Body of pancreas (tissue), 4 donors: Measurements from ENCODE around the gene ADAM10. TPM values are rescaled to one million over a fixed set of nuclear protein-coding genes. Genes with fewer than 3 reads are reported as not detected.

Experiments
- ATAC-seq: fragments of 150-250 bp; one replicate; pipeline ENCODE4 v1.9.1; 2016
- DNase-seq, 4 donors: peaks; one replicate each; pipeline ENCODE4 v3.0.0-alpha.2; 2019
- H3K27ac ChIP-seq, 4 donors: fragments of 200-600 bp; sonication (generic); 1 replicate in 3 of 4; 2 replicates in 1 of 4; pipeline versions ENCODE4 v1.5.1 to v1.6.1; 2016 to 2019; ENCODE audit warnings: mild to moderate bottlenecking in 1 of 4, mixed read lengths in 1 of 4, moderate library complexity in 1 of 4
- H3K27me3 ChIP-seq, 2 donors: fragments of 200-600 bp; sonication (generic); one replicate each; pipeline ENCODE4 v1.6.0; 2016; ENCODE audit warnings: mild to moderate bottlenecking in 1 of 2
- H3K36me3 ChIP-seq, 2 donors: fragments of 200-600 bp; sonication (generic); replicated peaks in 1 of 2; 2 replicates each; pipeline ENCODE4 v1.5.1; 2016; ENCODE audit warnings: low read depth in 2 of 2; ENCODE audit not compliant: insufficient read depth in 1 of 2
- H3K4me1 ChIP-seq: fragments of 200-600 bp; sonication (generic); one replicate; pipeline ENCODE4 v1.6.0; 2016
- H3K4me3 ChIP-seq, 2 donors: fragments of 200-600 bp; sonication (generic); 1 replicate in 1 of 2; 2 replicates in 1 of 2; pipeline ENCODE4 v1.5.1; 2016 to 2019
- H3K9me3 ChIP-seq, 3 donors: fragments of 200-600 bp; sonication (generic); 1 replicate in 2 of 3; 2 replicates in 1 of 3; pipeline ENCODE4 v1.5.1; 2016
- CTCF ChIP-seq, 7 experiments: fragments of 450-650 bp in 4 of 7; fragments of 200-600 bp in 3 of 7; sonication (generic) in 3 of 7; IDR thresholded peaks; one replicate each; pipeline ENCODE4 v1.5.1; 2016 to 2019; ENCODE audit warnings: antibody characterized with exemption in 7 of 7
- POLR2A ChIP-seq, 3 donors: fragments of 450-650 bp; IDR thresholded peaks; one replicate each; pipeline ENCODE4 v1.6.1; 2016; ENCODE audit warnings: antibody characterized with exemption in 3 of 3, mild to moderate bottlenecking in 2 of 3
- WGBS, 2 donors: methylation state at CpG; one replicate each; pipeline ENCODE4 v1.1.5; 2017; 5-methylcytosine and 5-hydroxymethylcytosine counted together
- intact Hi-C: fragments of 100-400 bp; cut with DNase I; formaldehyde crosslinking; loops from one replicate; pipeline ENCODE4 v1.15.1; 2023
- total RNA-seq, 2 donors: library from RNA; depleted of rRNA; stranded (reverse); fragments of >200 nt; gene quantifications; one replicate each; pipeline ENCODE4 v1.1.0, GENCODE V29; 2016

Gene ADAM10
- total RNA-seq, 2 donors from 2014 or later, result 29.1 to 35.6 TPM

DNA sequence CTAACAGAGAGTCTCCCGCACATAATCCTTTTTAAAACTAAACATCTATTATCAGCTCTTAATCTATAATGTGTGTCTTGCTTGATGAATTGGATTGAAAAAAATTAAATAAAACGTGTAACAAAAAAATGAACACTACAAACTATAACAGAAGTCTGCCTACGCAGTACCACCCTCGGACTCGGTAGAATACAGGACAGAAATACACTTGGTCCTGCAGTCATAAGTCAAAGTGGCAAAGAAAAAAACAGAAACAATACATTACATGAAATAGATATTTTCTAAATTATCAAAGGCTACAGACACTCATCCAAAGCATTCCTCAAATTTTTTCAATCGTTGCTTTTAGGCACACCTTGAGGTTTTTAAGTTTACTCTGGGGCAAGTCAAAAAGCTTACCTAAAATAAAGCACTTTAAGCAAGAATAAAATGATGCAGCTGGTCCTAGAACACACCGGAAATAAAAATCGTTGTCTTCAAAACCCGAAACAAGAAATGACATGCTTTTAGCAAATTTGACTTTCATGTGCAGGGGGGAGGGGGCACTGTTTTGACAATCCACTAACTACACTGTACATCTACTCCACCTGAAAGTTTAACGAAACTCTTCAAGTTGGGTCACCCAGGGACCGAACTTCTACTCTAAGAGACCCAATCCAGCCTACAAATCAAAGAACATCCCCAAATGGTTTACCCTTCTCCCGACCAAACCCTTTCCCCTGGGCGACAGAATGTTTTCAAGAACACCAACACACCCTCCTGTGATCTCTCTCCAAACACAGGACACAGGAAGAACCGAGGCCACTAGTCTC lies 1.3 kb downstream of the ADAM10 start:
- DNase-seq (no peak), ATAC-seq (no peak)
- H3K4me3 ChIP-seq, result peak overlapping the region; percentile 84 to 99
- H3K9me3 ChIP-seq, result no peaks in the 10 kb centered on the region
- TF ChIP-seq POLR2A (IDR thresholded peaks at IDR 0.05) (no peak), CTCF (IDR thresholded peaks at IDR 0.05) (no peak)
- intact Hi-C loops, result no loop called here
- H3K27me3 ChIP-seq, result no peaks in the 10 kb centered on the region
- H3K27ac ChIP-seq, result peak overlapping the region; percentile 90 to 97 (median 94)
- 4 to 5% methylated on average over 14 of the region's 14 CpGs for WGBS, 2 donors
- H3K4me1 ChIP-seq, result peaks cover 17% of the 10 kb centered on the region
- H3K36me3 ChIP-seq, result no peaks in the 10 kb centered on the region

DNA sequence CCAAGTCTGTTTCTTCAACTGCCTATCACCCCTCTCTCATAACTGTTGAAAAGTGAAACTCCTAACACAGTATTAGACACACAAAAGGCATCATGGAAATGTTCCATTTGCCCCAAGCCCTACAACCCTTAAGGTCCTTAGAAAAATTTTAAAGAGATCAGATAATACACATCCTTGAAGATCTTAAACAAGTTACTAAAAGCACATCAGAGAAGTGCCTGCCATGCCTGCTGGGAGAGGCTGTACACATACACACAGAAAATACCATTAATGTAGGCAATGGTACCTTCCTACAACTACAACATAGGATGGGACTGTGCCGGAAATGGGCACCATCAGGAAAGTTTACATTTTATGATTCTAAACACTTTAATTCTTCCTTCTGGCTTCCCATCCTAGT lies 3.3 kb downstream of the ADAM10 start:
- intact Hi-C loops, result no loop called here
- 91 to 100% methylated on average over 1 of the region's 1 CpG for WGBS, 2 donors
- ATAC-seq, result no peak

GRCh38 chr15:58742819-58743502 lies 6.5 kb downstream of the ADAM10 start:
- intact Hi-C loops, result no loop called here
- TF ChIP-seq CTCF (IDR thresholded peaks at IDR 0.05) (no peak), POLR2A (IDR thresholded peaks at IDR 0.05) (no peak)
- H3K4me1 ChIP-seq, result peaks cover 20% of the 10 kb centered on the region
- no peaks in the 10 kb centered on the region for H3K27me3 ChIP-seq
- H3K27ac ChIP-seq, result no peak overlapping the region
- H3K36me3 ChIP-seq, result no peaks in the 10 kb centered on the region
- H3K4me3 ChIP-seq, result no peak overlapping the region
- WGBS, 2 donors, result 85 to 88% methylated on average over 5 of the region's 5 CpGs
- H3K9me3 ChIP-seq, result no peaks in the 10 kb centered on the region
- no peak for DNase-seq
- no peak for ATAC-seq

More for the DNA sequence above, 3.3 kb downstream of the ADAM10 start:
- TF ChIP-seq CTCF (IDR thresholded peaks at IDR 0.05) (no peak), POLR2A (IDR thresholded peaks at IDR 0.05) (no peak)
- Histone ChIP-seq H3K27ac (no peak overlapping the region), H3K9me3 (no peaks in the 10 kb centered on the region), H3K4me1 (peaks cover 21% of the 10 kb centered on the region), H3K36me3 (no peaks in the 10 kb centered on the region), H3K27me3 (no peaks in the 10 kb centered on the region), H3K4me3 (no peak overlapping the region)
- DNase-seq, result no peak

- H3K27me3 ChIP-seq, result no peaks in the 10 kb centered on the region
- no peak overlapping the region for H3K4me3 ChIP-seq
- 81 to 83% methylated on average over 8 of the region's 8 CpGs for whole genome bisulfite sequencing, 2 donors
- ATAC-seq (no peak), DNase-seq (no peak)
- H3K9me3 ChIP-seq, result no peaks in the 10 kb centered on the region
- intact Hi-C loops, result no loop called here
- TF ChIP-seq CTCF (IDR thresholded peaks at IDR 0.05) (no peak), POLR2A (IDR thresholded peaks at IDR 0.05) (no peak)
- no peaks in the 10 kb centered on the region for H3K36me3 ChIP-seq
- H3K4me1 ChIP-seq, result peaks cover 21% of the 10 kb centered on the region
- H3K27ac ChIP-seq, result no peak overlapping the region
Observed at GRCh38 chr15:58742022-58742813, 7.3 kb downstream of the ADAM10 start.
